SKM-1 treated with dmso at 0.1 percent for 144 hours (cell line): ENCODE results near the gene XCL2.

Experiments used
- DNase-seq: peaks from one replicate; lab custom pipeline; 2025; ENCODE audit not compliant: unreplicated experiment; lab: John Stamatoyannopoulos, UW

The XCL2 gene

GRCh38 chr1:168518201-168518689, 25.6 kb downstream of the XCL2 start:
- no peak for DNase-seq

GRCh38 chr1:168514455-168514854, 29.3 kb downstream of the XCL2 start:
- DNase-seq = no peak

GRCh38 chr1:168513656-168514404, 30.0 kb downstream of the XCL2 start:
- no peak for DNase-seq

DNA sequence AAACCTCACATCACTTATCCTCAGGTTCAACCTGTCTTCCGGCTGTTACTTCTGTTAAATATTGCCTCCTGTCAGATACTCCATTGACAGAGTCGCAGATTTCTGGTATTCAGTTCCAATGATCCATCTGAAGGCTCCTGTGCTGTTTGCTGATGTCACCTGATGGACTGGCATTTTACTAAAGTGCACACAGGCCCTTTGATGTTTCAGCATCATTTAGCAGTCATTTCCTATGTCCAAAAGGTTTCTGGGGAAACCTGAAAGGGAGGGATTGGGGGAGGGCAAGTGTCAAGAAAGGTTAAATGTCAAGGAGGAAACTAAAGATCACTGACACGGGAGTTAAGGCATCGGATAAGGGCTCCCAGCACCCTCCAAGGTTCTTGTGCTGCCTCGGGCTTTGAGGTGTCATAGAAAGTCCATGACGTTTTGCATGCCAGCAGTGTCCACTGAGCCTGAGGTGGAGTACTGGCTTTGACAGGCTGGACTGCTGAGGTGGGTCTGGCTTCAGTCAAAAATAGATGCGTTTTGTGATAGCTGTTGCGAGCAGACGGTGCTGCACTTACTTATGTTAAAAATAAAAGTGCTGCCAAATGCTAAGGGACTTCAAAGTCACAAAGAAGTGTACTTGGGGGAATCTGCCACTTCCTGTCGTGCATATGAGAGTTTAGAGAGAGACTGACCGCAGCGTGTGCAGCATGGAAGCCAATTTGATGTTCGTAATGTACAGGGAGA, 30.8 kb downstream of the XCL2 start:
- DNase-seq = no peak

DNA sequence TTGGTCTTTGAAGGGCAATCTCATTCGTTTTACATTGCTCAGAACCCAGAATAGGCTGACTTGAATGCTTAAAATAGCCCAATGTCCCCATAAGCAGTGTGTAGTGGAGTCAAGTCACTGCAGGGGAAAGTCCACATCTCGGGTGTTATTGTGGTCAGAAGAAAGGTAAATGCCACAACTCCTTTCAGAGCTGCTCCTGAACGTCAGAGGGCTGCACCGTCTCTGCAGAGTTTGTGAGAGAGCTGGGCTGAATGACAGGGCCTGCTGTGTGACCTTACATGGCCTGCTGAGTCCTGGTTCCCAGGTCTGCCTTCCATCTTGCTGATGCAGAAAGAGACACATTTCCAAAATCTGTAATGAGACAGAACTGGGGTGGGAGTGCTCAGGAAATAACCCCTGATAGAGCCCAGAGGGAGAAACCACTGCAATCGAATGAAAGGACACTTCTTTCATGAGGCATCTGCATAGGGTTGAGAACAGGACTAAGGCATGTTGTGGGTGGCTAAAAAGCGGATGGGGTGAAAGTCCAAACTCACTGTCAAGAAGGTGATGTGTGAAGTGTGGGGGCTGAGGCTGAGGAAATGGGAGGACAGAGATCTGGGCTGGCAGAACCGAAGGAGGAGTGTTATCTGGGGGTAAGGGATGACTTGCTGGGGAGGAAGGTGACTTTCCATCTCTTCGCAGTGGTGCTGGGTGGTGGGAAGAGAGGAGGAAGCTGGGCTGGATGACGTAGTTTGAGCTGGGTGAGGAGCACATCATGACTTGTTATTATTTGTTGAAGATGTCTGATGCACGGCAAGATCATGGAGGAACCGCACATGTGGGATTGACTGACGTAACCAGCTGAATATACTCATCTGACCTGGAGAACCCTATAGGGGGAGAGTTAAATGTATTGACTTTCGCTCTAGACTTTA, 33.7 kb downstream of the XCL2 start:
- no peak for DNase-seq

- no peak for DNase-seq
Observed at GRCh38 chr1:168509210-168509609, 34.6 kb downstream of the XCL2 start.

- no peak for DNase-seq
Observed at GRCh38 chr1:168507828-168508227, 36.0 kb downstream of the XCL2 start.

DNA sequence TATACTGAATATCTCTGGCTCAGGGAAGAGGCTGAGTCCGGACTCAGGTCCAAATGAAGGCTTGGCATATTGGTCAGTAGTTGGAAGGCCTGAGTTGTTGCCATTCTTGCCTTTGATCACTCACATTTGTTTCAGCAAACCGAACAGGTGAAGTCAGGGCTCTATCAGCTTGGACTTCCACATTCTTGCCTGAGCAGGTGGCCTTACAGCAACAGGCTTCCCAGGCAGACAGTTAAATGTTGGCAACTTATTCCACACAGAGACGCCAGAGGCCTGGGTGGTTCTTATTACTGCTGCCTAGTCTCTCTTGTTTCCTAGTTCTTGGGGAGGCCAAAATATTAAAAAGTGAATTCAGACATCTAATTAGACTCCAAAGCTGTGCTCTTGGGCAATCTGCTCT, 36.6 kb downstream of the XCL2 start:
- no peak for DNase-seq

DNA sequence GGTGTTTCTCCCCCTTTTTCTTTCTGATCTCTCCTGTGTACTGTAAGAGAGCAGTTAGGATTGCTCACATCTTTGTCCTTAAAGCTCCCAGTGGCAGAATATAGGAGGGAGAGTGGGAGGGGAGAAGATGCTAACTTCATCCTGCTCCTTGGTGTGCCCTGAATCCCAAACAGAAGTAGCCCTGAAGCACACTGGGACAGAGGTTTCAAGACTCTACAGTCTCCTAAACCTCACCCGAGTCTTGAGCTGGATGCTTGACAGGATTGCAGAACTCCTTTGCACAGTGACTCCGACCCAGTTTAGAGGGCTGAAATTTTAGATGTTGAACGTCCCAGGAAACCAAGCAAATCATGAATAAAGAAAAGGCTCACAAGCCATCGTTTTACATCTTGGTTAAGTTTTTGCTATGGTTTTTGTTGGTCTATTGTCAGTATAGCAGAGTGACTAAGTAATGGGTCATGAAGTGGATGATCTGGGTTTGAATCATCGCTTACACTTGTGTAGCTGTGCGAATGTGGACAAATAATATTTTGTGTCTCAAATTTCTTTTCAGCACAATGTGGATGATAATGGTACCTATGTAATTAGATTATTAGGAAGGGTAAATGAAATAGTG, 37.5 kb downstream of the XCL2 start:
- no peak for DNase-seq

GRCh38 chr1:168505006-168505405, 38.8 kb downstream of the XCL2 start:
- no peak for DNase-seq

DNA sequence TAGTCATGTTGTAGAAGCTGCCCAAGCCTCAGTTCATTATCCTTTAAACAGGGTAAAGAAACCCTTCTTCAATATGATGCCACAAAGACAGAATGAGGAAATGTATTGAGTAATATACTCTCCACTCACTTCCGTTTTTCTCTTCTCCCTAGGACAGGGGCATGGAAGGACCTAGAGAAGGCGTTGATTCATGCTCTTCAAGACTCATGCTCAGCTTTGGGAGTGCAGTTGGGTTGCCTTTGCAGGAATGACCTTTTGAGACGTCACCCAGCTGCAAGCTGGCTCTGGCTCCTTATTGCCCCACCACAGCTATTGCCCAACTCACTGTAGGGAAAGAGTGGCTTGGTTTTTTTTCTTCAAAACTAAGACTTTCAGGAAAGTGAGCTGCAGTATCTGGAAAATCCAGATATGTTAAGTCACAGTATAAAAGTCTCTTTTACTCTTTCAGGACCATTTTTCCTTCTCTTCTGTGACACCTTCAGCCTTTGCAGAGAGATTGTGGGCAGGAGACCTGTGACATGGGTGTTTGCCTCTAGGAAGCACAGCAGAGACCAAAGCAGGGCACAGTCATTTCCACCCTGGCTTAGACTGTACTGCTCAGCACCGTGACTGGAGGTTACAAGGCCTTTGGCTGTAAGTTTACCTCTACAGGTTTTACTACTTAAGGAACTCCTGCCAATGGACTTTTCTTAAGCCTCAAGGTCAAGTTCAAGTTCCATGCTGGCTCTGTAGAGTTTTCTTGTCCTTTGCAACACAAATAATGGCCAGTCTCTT, 39.5 kb downstream of the XCL2 start:
- peak; percentile 100 for DNase-seq

DNA sequence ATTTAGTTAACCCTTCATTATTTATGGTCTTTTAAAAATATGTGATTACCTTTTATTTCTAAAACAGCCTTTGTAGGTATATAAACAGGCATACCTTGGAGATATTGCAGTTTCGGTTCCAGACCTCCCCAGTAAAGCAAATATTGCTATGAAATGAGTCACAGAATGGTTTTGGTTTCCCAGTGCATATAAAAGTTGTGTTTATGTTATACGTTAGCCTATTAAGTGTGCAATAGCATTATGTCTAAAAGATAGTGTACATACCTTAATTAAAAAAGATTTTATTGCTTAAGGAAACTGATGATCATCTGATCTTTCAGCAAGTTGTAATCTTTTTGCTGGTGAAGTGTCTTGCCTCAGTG, 44.1 kb downstream of the XCL2 start:
- no peak for DNase-seq

DNA sequence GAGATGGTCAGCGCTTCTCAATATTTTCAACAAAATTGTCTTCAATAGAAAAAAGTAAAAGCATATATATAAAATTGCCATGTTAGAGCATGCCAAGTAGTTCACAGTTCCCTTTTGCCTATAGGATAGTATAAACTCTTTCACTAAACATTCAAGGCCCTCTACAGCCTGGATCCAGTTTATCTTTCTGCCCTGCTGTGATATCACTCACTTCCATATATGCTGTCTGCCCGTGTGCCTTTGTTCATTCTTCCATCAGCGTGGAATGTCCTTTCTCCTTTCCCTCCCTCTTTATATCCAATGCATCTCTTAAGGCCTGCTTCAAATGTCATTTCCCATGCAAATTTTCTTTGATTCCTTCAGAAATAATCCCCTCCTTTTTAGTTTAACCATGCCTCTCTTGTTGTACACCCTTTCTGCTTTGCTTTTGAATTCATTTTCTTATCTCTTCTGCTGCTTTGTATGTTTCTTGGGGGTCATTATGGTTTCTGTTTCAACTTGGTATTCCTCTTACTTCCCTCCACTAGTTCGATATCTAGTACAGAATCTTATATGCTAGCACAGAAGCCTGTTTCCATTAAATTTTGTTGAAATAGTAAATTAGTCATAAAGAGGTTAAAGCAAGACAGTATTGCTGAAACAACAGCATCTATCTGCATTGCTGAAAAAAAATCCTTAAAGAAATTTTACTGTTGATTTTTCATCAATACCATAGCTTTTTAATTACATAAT, 44.7 kb downstream of the XCL2 start:
- no peak for DNase-seq

DNA sequence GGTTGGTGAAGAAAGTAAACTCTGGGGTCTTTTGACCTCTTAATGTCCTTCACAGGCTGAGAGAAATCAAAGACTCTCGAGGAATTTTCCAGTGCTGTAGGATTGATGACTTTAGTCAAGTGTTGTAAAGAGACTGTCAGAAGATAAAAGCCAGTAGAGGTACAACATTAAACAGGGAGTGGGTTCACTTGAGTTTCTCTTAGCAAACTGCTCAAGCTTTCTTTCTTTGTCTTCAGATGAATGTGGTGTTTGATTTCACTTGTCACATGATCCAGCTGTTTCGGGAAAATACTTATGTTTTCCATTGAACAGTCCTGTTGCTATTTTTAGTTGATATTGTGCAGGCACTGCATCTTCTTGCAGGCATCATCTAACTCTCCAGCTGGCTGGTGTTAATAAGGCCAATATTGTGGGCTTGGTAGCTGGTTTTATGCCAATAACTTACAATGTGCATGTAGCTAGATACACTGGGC, 45.6 kb downstream of the XCL2 start:
- no peak for DNase-seq

DNA sequence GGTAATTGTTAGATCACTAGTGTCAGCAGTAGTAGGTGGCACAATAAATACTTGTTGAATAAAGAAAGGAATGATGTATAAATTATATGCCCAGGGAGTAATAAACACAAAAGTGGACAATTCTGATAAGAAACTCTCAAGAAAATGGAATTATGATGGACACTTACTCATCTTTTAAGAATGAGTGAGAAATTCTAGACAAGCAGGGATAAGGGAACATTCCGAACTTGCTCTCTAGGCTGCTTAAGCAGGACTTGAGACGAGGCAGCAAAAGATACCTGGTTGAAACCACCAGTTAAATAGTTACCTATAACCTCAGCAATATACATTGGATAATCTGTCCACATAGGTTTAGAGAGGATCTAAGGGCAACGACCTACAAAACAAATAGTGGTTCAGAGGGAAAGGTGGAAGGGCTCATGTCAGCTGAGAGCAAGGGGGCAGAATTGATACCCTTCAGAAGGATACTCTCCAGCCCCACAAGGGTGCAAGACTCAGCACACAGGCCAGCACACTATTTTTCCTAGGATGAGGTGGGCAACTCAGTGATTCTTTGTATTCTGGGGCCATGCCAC, 46.3 kb downstream of the XCL2 start:
- DNase-seq = no peak

DNA sequence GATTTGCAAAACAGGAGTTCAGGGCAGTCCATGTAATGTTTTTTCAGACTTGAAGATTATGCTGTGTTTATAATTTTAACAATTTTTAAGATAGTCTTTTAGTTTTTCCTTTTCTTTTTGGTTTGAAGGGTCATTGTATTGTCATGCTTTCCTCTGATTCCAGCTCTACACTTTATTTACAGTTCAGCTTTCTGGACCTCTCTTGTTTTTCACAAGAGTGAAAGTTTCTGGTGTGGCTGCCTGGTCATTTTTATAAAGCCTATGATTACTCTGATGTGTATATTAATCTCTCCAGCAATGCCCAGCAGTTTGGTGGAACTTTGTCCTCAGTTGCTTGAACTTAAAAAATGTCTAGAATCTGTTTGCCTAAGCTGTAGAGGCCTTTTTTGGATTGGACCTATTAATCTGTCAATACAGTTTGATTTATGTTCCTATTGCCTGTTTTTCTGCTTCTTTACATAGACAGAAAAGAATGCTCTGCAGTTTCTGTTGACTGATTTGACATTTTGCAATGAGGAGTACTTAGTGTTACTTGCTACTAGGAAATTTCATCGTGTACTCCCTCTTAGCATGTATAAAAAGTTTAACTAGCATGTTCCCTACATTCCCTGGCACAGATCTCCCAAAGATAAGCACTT, 52.2 kb downstream of the XCL2 start:
- no peak for DNase-seq
